ENCODE results near the gene RINL.

RINL gene

GRCh38 chr19:38844093-38844686 lies 33.9 kb downstream of the RINL start:
- DNase-seq = no peak
- H3K4me1 Mint-ChIP-seq = peaks cover 55% of the 10 kb centered on the region
- peak overlapping the region; percentile 87 for H3K27ac Mint-ChIP-seq
- H3K36me3 Mint-ChIP-seq (ENCODE audit: low read depth) = peaks cover 90% of the 10 kb centered on the region
- peaks cover 5% of the 10 kb centered on the region for H3K27me3 Mint-ChIP-seq (ENCODE audit: low read depth, poor library complexity)
- no peak overlapping the region for H3K4me3 Mint-ChIP-seq
- TF ChIP-seq CTCF (IDR thresholded peaks at IDR 0.05) = no peak
- H3K9me3 Mint-ChIP-seq = no peaks in the 10 kb centered on the region

GRCh38 chr19:38843175-38843758 lies 34.8 kb downstream of the RINL start:
- no peak overlapping the region for H3K4me3 Mint-ChIP-seq
- peaks cover 7% of the 10 kb centered on the region for H3K27me3 Mint-ChIP-seq (ENCODE audit: low read depth, poor library complexity)
- TF ChIP-seq CTCF (IDR thresholded peaks at IDR 0.05) = no peak
- peak overlapping the region; percentile 91 for H3K27ac Mint-ChIP-seq
- H3K9me3 Mint-ChIP-seq = no peaks in the 10 kb centered on the region
- peaks cover 89% of the 10 kb centered on the region for H3K36me3 Mint-ChIP-seq (ENCODE audit: low read depth)
- no peak for DNase-seq
- peaks cover 46% of the 10 kb centered on the region for H3K4me1 Mint-ChIP-seq

- Mint-ChIP-seq H3K36me3 (ENCODE audit: low read depth) (peaks cover 82% of the 10 kb centered on the region), H3K4me3 (no peak overlapping the region), H3K27me3 (ENCODE audit: low read depth, poor library complexity) (peaks cover 7% of the 10 kb centered on the region), H3K27ac (peak overlapping the region; percentile 95), H3K4me1 (peaks cover 39% of the 10 kb centered on the region), H3K9me3 (no peaks in the 10 kb centered on the region)
- no peak for DNase-seq
- no peak for TF ChIP-seq CTCF (IDR thresholded peaks at IDR 0.05)
Measured at GRCh38 chr19:38842439-38843174, 35.5 kb downstream of the RINL start.

- H3K27me3 Mint-ChIP-seq (ENCODE audit: low read depth, poor library complexity) = peaks cover 7% of the 10 kb centered on the region
- H3K9me3 Mint-ChIP-seq = no peaks in the 10 kb centered on the region
- H3K4me1 Mint-ChIP-seq = peaks cover 33% of the 10 kb centered on the region
- H3K4me3 Mint-ChIP-seq = no peak overlapping the region
- H3K27ac Mint-ChIP-seq = peak overlapping the region; percentile 95
- H3K36me3 Mint-ChIP-seq (ENCODE audit: low read depth) = peaks cover 83% of the 10 kb centered on the region
- no peak for DNase-seq
- TF ChIP-seq CTCF (IDR thresholded peaks at IDR 0.05) = no peak
Measured at GRCh38 chr19:38841787-38842438, 36.2 kb downstream of the RINL start.

GRCh38 chr19:38841180-38841766 lies 36.8 kb downstream of the RINL start:
- Mint-ChIP-seq H3K27me3 (ENCODE audit: low read depth, poor library complexity) (peaks cover 7% of the 10 kb centered on the region), H3K9me3 (no peaks in the 10 kb centered on the region), H3K36me3 (ENCODE audit: low read depth) (peaks cover 85% of the 10 kb centered on the region), H3K4me1 (peaks cover 29% of the 10 kb centered on the region), H3K27ac (no peak overlapping the region), H3K4me3 (no peak overlapping the region)
- no peak for DNase-seq
- TF ChIP-seq CTCF (IDR thresholded peaks at IDR 0.05) = no peak
